Endothelial cell of umbilical vein (primary cell): ENCODE results near the gene GAD2.

Source experiments
- CTCF ChIP-seq, 2 donors: IDR thresholded peaks; 1 replicate in 1 of 2; 2 replicates in 1 of 2; pipeline ENCODE4 v1.5.1; 2011; ENCODE audit warnings: low read length in 2 of 2, mild to moderate bottlenecking in 2 of 2, moderate library complexity in 2 of 2, control low read depth in 1 of 2, inconsistent platforms in 1 of 2, low read depth in 1 of 2; ENCODE audit not compliant: insufficient read depth in 1 of 2; ENCODE audit errors: extremely low read depth in 1 of 2
- POLR2A ChIP-seq: IDR thresholded peaks from 2 replicates; pipeline ENCODE4 v1.6.1; 2012; ENCODE audit warnings: low read depth, mild to moderate bottlenecking, control low read depth, low read length
- POLR2AphosphoS5 ChIP-seq: IDR thresholded peaks from 2 replicates; pipeline ENCODE4 v1.6.1; 2012; ENCODE audit warnings: low read depth, mild to moderate bottlenecking, control low read depth, low read length, moderate library complexity; ENCODE audit not compliant: insufficient read depth

- no peak for TF ChIP-seq CTCF (IDR thresholded peaks at IDR 0.05; ENCODE audit: extremely low read depth in 1 of 2, insufficient read depth in 1 of 2, low read depth in 1 of 2, low read length in 2 of 2)
- no peak for TF ChIP-seq POLR2AphosphoS5
- TF ChIP-seq POLR2A = no peak
Observed at GRCh38 chr10:26341701-26342100, 125.1 kb downstream of the GAD2 start.
